Stimulated activated CD8-positive, alpha-beta memory T cell treated with anti-CD3 and anti-CD28 coated beads, Interleukin-15, amount 100 ng/mL, for 4 hours (primary cell): ENCODE measurements around the gene LRMDA.
"Not testable (repeated sequence)": the region's sequence is repeated elsewhere in the genome, so short reads cannot be mapped to it uniquely, and the experiment has no call there.

Experiments
- DNase-seq, 2 donors: peaks; one replicate each; pipeline ENCODE4 v3.0.0-alpha.2; 2020; ENCODE audit warnings: low read depth in 2 of 2

LRMDA gene

GRCh38 chr10:76045174-76045573 lies 613.8 kb downstream of the LRMDA start:
- no peak for DNase-seq

- no peak for DNase-seq
These were observed 616.1 kb downstream of the LRMDA start for GRCh38 chr10:76047521-76047920.

- DNase-seq = no peak
These were observed 618.3 kb downstream of the LRMDA start for GRCh38 chr10:76049581-76050290.

- no peak for DNase-seq
These were observed 618.8 kb downstream of the LRMDA start for GRCh38 chr10:76050291-76050625.

- DNase-seq = no peak
These were observed 619.8 kb downstream of the LRMDA start for GRCh38 chr10:76051007-76051936.

GRCh38 chr10:76052682-76053503 lies 621.5 kb downstream of the LRMDA start:
- no peak for DNase-seq

- DNase-seq = no peak
These were observed 624.0 kb downstream of the LRMDA start for GRCh38 chr10:76055466-76055865.

- DNase-seq = no peak
These were observed 624.5 kb downstream of the LRMDA start for GRCh38 chr10:76055963-76056362.

- not testable (repeated sequence) for DNase-seq
These were observed 629.6 kb downstream of the LRMDA start for GRCh38 chr10:76060993-76061392.

- no peak for DNase-seq
These were observed 635.0 kb downstream of the LRMDA start for GRCh38 chr10:76066457-76066856.

GRCh38 chr10:76067447-76067846 lies 636.0 kb downstream of the LRMDA start:
- no peak for DNase-seq

GRCh38 chr10:76068856-76069255 lies 637.4 kb downstream of the LRMDA start:
- no peak for DNase-seq

GRCh38 chr10:76070916-76071315 lies 639.5 kb downstream of the LRMDA start:
- no peak for DNase-seq

- no peak for DNase-seq
These were observed 640.4 kb downstream of the LRMDA start for GRCh38 chr10:76071653-76072365.

GRCh38 chr10:76072384-76072783 lies 641.0 kb downstream of the LRMDA start:
- DNase-seq = no peak

GRCh38 chr10:76073524-76073923 lies 642.1 kb downstream of the LRMDA start:
- no peak for DNase-seq

GRCh38 chr10:76074659-76075058 lies 643.2 kb downstream of the LRMDA start:
- DNase-seq = no peak

- no peak for DNase-seq
These were observed 649.0 kb downstream of the LRMDA start for GRCh38 chr10:76080451-76080850.

- no peak for DNase-seq
These were observed 649.6 kb downstream of the LRMDA start for GRCh38 chr10:76080991-76081390.

- DNase-seq = no peak
These were observed 650.8 kb downstream of the LRMDA start for GRCh38 chr10:76082232-76082631.

- DNase-seq = no peak
These were observed 651.5 kb downstream of the LRMDA start for GRCh38 chr10:76082956-76083355.
